Measurements from ENCODE around the gene CMSS1.
"Not testable (repeated sequence)": the region's sequence is repeated elsewhere in the genome, so short reads cannot be mapped to it uniquely, and the experiment has no call there.

CMSS1 gene

GRCh38 chr3:100042166-100042981 is 224.7 kb downstream of the CMSS1 start:
- TF ChIP-seq CTCF (IDR thresholded peaks at IDR 0.05; ENCODE audit: low read depth, low read length): no peak
- DNase-seq (ENCODE audit: extremely low read depth, low read depth): peak; percentile 82

GRCh38 chr3:100043271-100043670 is 225.6 kb downstream of the CMSS1 start:
- no peak for DNase-seq (ENCODE audit: extremely low read depth, low read depth)
- no peak for TF ChIP-seq CTCF (IDR thresholded peaks at IDR 0.05; ENCODE audit: low read depth, low read length)

- no peak for DNase-seq (ENCODE audit: extremely low read depth, low read depth)
- no peak for TF ChIP-seq CTCF (IDR thresholded peaks at IDR 0.05; ENCODE audit: low read depth, low read length)
Observed at GRCh38 chr3:100044369-100044768, 226.7 kb downstream of the CMSS1 start.

- no peak for TF ChIP-seq CTCF (IDR thresholded peaks at IDR 0.05; ENCODE audit: low read depth, low read length)
- DNase-seq (ENCODE audit: extremely low read depth, low read depth): peak; percentile 96
Observed at GRCh38 chr3:100045696-100046095, 228.0 kb downstream of the CMSS1 start.

GRCh38 chr3:100046986-100047385 is 229.3 kb downstream of the CMSS1 start:
- DNase-seq (ENCODE audit: extremely low read depth, low read depth): no peak
- TF ChIP-seq CTCF (IDR thresholded peaks at IDR 0.05; ENCODE audit: low read depth, low read length): no peak

- TF ChIP-seq CTCF (IDR thresholded peaks at IDR 0.05; ENCODE audit: low read depth, low read length): no peak
- no peak for DNase-seq (ENCODE audit: extremely low read depth, low read depth)
Observed at GRCh38 chr3:100047455-100048141, 229.9 kb downstream of the CMSS1 start.

GRCh38 chr3:100048248-100048647 is 230.6 kb downstream of the CMSS1 start:
- TF ChIP-seq CTCF (IDR thresholded peaks at IDR 0.05; ENCODE audit: low read depth, low read length): no peak
- DNase-seq (ENCODE audit: extremely low read depth, low read depth): no peak

- not testable (repeated sequence) for DNase-seq (ENCODE audit: extremely low read depth, low read depth)
Observed at GRCh38 chr3:100051513-100051912, 233.9 kb downstream of the CMSS1 start.

Data from AG09319 (cell line).